Hepatocyte (in vitro differentiated cells): ENCODE results near the gene MBNL3. TPM values are rescaled to one million over a fixed set of nuclear protein-coding genes. Genes with fewer than 3 reads are reported as not detected.

Source experiments
- DNase-seq: peaks from one replicate; pipeline ENCODE4 v3.0.0-alpha.2; 2016; ENCODE audit warnings: low spot score
- H2AFZ ChIP-seq: fragments of 200-600 bp; sonication (generic); 2 replicates; pipeline ENCODE4 v1.6.0; 2016; ENCODE audit warnings: antibody characterized with exemption, mild to moderate bottlenecking
- H3K27ac ChIP-seq: fragments of 200-600 bp; sonication (generic); 2 replicates; pipeline ENCODE4 v1.5.1; 2016; ENCODE audit warnings: mild to moderate bottlenecking
- H3K27me3 ChIP-seq: fragments of 200-600 bp; sonication (generic); 2 replicates; pipeline ENCODE4 v1.6.1; 2016
- H3K36me3 ChIP-seq: fragments of 200-600 bp; sonication (generic); replicated peaks from 2 replicates; pipeline ENCODE4 v1.5.1; 2016; ENCODE audit warnings: low read depth; ENCODE audit not compliant: insufficient read depth
- H3K4me1 ChIP-seq: fragments of 200-600 bp; sonication (generic); 2 replicates; pipeline ENCODE4 v1.5.1; 2016; ENCODE audit warnings: mild to moderate bottlenecking, moderate library complexity; ENCODE audit not compliant: insufficient read depth
- H3K4me2 ChIP-seq: fragments of 200-600 bp; sonication (generic); 2 replicates; pipeline ENCODE4 v1.6.0; 2016
- H3K4me3 ChIP-seq: fragments of 200-600 bp; sonication (generic); 2 replicates; pipeline ENCODE4 v1.5.1; 2016; ENCODE audit warnings: mild to moderate bottlenecking
- H3K79me2 ChIP-seq: fragments of 200-600 bp; sonication (generic); 2 replicates; pipeline ENCODE4 v1.6.0; 2017; ENCODE audit warnings: mild to moderate bottlenecking
- H3K9me2 ChIP-seq: fragments of 200-600 bp; sonication (generic); replicated peaks from 2 replicates; pipeline ENCODE4 v1.6.0; 2017; ENCODE audit warnings: mild to moderate bottlenecking; ENCODE audit not compliant: insufficient read depth
- H3K9me3 ChIP-seq: fragments of 200-600 bp; sonication (generic); 2 replicates; pipeline ENCODE4 v1.5.1; 2016; ENCODE audit warnings: low read depth, mild to moderate bottlenecking
- H4K20me1 ChIP-seq: fragments of 200-600 bp; sonication (generic); 2 replicates; pipeline ENCODE4 v1.6.0; 2016; ENCODE audit warnings: mild to moderate bottlenecking; ENCODE audit not compliant: insufficient read depth, poor library complexity, severe bottlenecking
- CTCF ChIP-seq: fragments of 200-600 bp; sonication (generic); IDR thresholded peaks from 2 replicates; pipeline ENCODE4 v1.5.1; 2016; ENCODE audit warnings: antibody characterized with exemption, mild to moderate bottlenecking; ENCODE audit not compliant: poor library complexity
- EZH2 ChIP-seq: fragments of 200-600 bp; sonication (generic); IDR thresholded peaks from 2 replicates; pipeline ENCODE4 v1.6.1; 2016; ENCODE audit warnings: antibody characterized with exemption, mild to moderate bottlenecking, borderline replicate concordance
- EZH2phosphoT487 ChIP-seq: fragments of 200-600 bp; sonication (generic); IDR thresholded peaks from one replicate; pipeline ENCODE4 v1.6.1; 2018; ENCODE audit warnings: antibody characterized with exemption, mild to moderate bottlenecking, low read depth, moderate library complexity; ENCODE audit not compliant: unreplicated experiment, severe bottlenecking
- WGBS: methylation state at CpG from one replicate; pipeline ENCODE4 v1.1.6; 2016; ENCODE audit warnings: low lambda C conversion rate; ENCODE audit errors: missing lambda C conversion rate; 5-methylcytosine and 5-hydroxymethylcytosine counted together
- polyA plus RNA-seq: library from polyadenylated mRNA; unstranded; fragments of >200 nt; fragmentation: Nextera tagmentation; extraction: Ambion mirVana; gene quantifications from 2 replicates; pipeline ENCODE4 v1.2.1, GENCODE V29; 2016
- total RNA-seq: library from RNA; depleted of rRNA; stranded (reverse); fragments of >200 nt; gene quantifications from 2 replicates; pipeline ENCODE4 v1.2.3, GENCODE V29; 2014

The MBNL3 gene
- total and polyA plus RNA-seq, 2 experiments from 2014 or later = 9.6 to 90.5 TPM

GRCh38 chrX:132388371-132388770 is 100.5 kb downstream of the MBNL3 start:
- H3K27me3 ChIP-seq = no peaks in the 10 kb centered on the region
- no peaks in the 10 kb centered on the region for H3K79me2 ChIP-seq
- no peaks in the 10 kb centered on the region for H3K9me2 ChIP-seq
- TF ChIP-seq EZH2phosphoT487 (no peak), EZH2 (no peak), CTCF (no peak)
- no peaks in the 10 kb centered on the region for H3K4me1 ChIP-seq
- no peaks in the 10 kb centered on the region for H4K20me1 ChIP-seq
- H2AFZ ChIP-seq = no peak overlapping the region
- no peak for DNase-seq
- WGBS = 65% methylated on average over 3 of the region's 3 CpGs
- H3K9me3 ChIP-seq = no peaks in the 10 kb centered on the region
- H3K27ac ChIP-seq = no peak overlapping the region
- H3K4me3 ChIP-seq = no peak overlapping the region
- no peaks in the 10 kb centered on the region for H3K36me3 ChIP-seq
- no peak overlapping the region for H3K4me2 ChIP-seq

GRCh38 chrX:132384301-132384700 is 104.5 kb downstream of the MBNL3 start:
- Histone ChIP-seq H3K27ac (no peak overlapping the region), H3K36me3 (no peaks in the 10 kb centered on the region), H4K20me1 (no peaks in the 10 kb centered on the region), H3K9me2 (no peaks in the 10 kb centered on the region), H3K27me3 (no peaks in the 10 kb centered on the region), H3K4me3 (no peak overlapping the region), H3K9me3 (no peaks in the 10 kb centered on the region), H3K4me2 (no peak overlapping the region), H3K79me2 (no peaks in the 10 kb centered on the region), H3K4me1 (no peaks in the 10 kb centered on the region), H2AFZ (no peak overlapping the region)
- DNase-seq = no peak
- TF ChIP-seq CTCF (no peak), EZH2phosphoT487 (no peak)
- WGBS = 60% methylated on average over 2 of the region's 2 CpGs

- H3K4me3 ChIP-seq = no peak overlapping the region
- no peak for TF ChIP-seq EZH2phosphoT487
- no peak for TF ChIP-seq CTCF
- TF ChIP-seq EZH2 = no peak
- no peaks in the 10 kb centered on the region for H3K27me3 ChIP-seq
- H2AFZ ChIP-seq = no peak overlapping the region
- no peak overlapping the region for H3K27ac ChIP-seq
- H3K79me2 ChIP-seq = no peaks in the 10 kb centered on the region
- no peaks in the 10 kb centered on the region for H3K4me1 ChIP-seq
- no peaks in the 10 kb centered on the region for H4K20me1 ChIP-seq
- 79% methylated on average over 7 of the region's 7 CpGs for WGBS
- no peak for DNase-seq
- H3K9me3 ChIP-seq = no peaks in the 10 kb centered on the region
- no peak overlapping the region for H3K4me2 ChIP-seq
- H3K36me3 ChIP-seq = no peaks in the 10 kb centered on the region
- no peaks in the 10 kb centered on the region for H3K9me2 ChIP-seq
Observed at GRCh38 chrX:132382068-132382467, 106.8 kb downstream of the MBNL3 start.

GRCh38 chrX:132378281-132378680 is 110.6 kb downstream of the MBNL3 start:
- no peaks in the 10 kb centered on the region for H4K20me1 ChIP-seq
- H3K79me2 ChIP-seq = no peaks in the 10 kb centered on the region
- no peak overlapping the region for H3K4me3 ChIP-seq
- TF ChIP-seq EZH2 (no peak), EZH2phosphoT487 (no peak), CTCF (no peak)
- 73% methylated on average over 2 of the region's 2 CpGs for WGBS
- H3K36me3 ChIP-seq = no peaks in the 10 kb centered on the region
- H3K27me3 ChIP-seq = no peaks in the 10 kb centered on the region
- H3K9me3 ChIP-seq = no peaks in the 10 kb centered on the region
- H3K4me2 ChIP-seq = no peak overlapping the region
- no peaks in the 10 kb centered on the region for H3K9me2 ChIP-seq
- no peak overlapping the region for H2AFZ ChIP-seq
- no peak overlapping the region for H3K27ac ChIP-seq
- no peaks in the 10 kb centered on the region for H3K4me1 ChIP-seq
- DNase-seq = no peak
